PC-3 (cell line): Measurements from ENCODE around the gene OR6K6. TPM values are rescaled to one million over a fixed set of nuclear protein-coding genes. Genes with fewer than 3 reads are reported as not detected.

Experiments
- ATAC-seq: fragments of 200-7000 bp; cut with Tn5 transposase; 2 replicates; pipeline ENCODE4 v1.9.1; 2020; ENCODE audit warnings: mild to moderate bottlenecking, moderate library complexity
- BruUV-seq: library from RNA; stranded (reverse); fragments of 400-500 nt; replicated peaks from 2 replicates; lab custom pipeline; 2021; lab: Mats Ljungman, UMichigan
- CTCF ChIA-PET: fragments of 300-600 bp; sonication (Branson Sonifier 250); formaldehyde crosslinking; loops from one replicate; lab custom pipeline; 2022; ENCODE audit warnings: antibody characterized with exemption; lab: Charles Lee
- POLR2A ChIA-PET: fragments of 300-600 bp; sonication (Branson Sonifier 250); formaldehyde crosslinking; loops from one replicate; lab custom pipeline; 2022; ENCODE audit warnings: antibody characterized with exemption; ENCODE audit not compliant: unreplicated experiment; lab: Charles Lee
- DNase-seq: peaks from one replicate; pipeline ENCODE4 v3.0.0-alpha.2; 2015
- H2AFZ ChIP-seq: fragments of 300-600 bp; sonication (generic); 2 replicates; pipeline ENCODE4 v1.6.0; 2016; ENCODE audit warnings: antibody characterized with exemption, low read length
- H3F3A ChIP-seq: fragments of 300-600 bp; sonication (generic); one replicate; pipeline ENCODE4 v1.6.0; 2017; ENCODE audit warnings: antibody characterized with exemption, low read length, control low read depth, mild to moderate bottlenecking; ENCODE audit not compliant: unreplicated experiment
- H3K27ac ChIP-seq: fragments of 300-600 bp; sonication (generic); 2 replicates; pipeline ENCODE4 v1.5.1; 2016; ENCODE audit warnings: mild to moderate bottlenecking, low read length
- H3K27me3 ChIP-seq: fragments of 300-600 bp; sonication (generic); 2 replicates; pipeline ENCODE4 v1.6.1; 2016; ENCODE audit warnings: low read length, mixed read lengths
- H3K36me3 ChIP-seq: fragments of 300-600 bp; sonication (generic); 2 replicates; pipeline ENCODE4 v1.6.1; 2016; ENCODE audit warnings: low read depth, mixed run types, low read length, mixed read lengths
- H3K4me1 ChIP-seq: fragments of 300-600 bp; sonication (generic); 2 replicates; pipeline ENCODE4 v1.5.1; 2016; ENCODE audit warnings: low read length; ENCODE audit not compliant: insufficient read depth
- H3K4me2 ChIP-seq: fragments of 300-600 bp; sonication (generic); 2 replicates; pipeline ENCODE4 v1.6.0; 2016; ENCODE audit warnings: low read length
- H3K4me3 ChIP-seq: fragments of 300-600 bp; sonication (generic); 2 replicates; pipeline ENCODE4 v1.5.1; 2016; ENCODE audit warnings: mild to moderate bottlenecking, low read length, mixed read lengths
- H3K79me2 ChIP-seq: fragments of 300-600 bp; sonication (generic); 2 replicates; pipeline ENCODE4 v1.6.1; 2017; ENCODE audit warnings: low read length, mixed read lengths
- H3K9ac ChIP-seq: fragments of 300-600 bp; sonication (generic); 2 replicates; pipeline ENCODE4 v1.6.0; 2016; ENCODE audit warnings: mild to moderate bottlenecking, low read length
- H3K9me2 ChIP-seq: fragments of 300-600 bp; sonication (generic); replicated peaks from 2 replicates; pipeline ENCODE4 v1.6.1; 2016; ENCODE audit warnings: mixed run types, low read length, mixed read lengths
- H3K9me3 ChIP-seq: fragments of 300-600 bp; sonication (generic); 2 replicates; pipeline ENCODE4 v1.6.1; 2016; ENCODE audit warnings: low read length, mixed read lengths
- H4K20me1 ChIP-seq: fragments of 300-600 bp; sonication (generic); 2 replicates; pipeline ENCODE4 v1.6.1; 2016; ENCODE audit warnings: low read length, mixed read lengths
- CTCF ChIP-seq: fragments of 300-600 bp; sonication (generic); conservative IDR thresholded peaks from 2 replicates; pipeline ENCODE4 v1.5.1; 2017; ENCODE audit warnings: antibody characterized with exemption, low read depth, mild to moderate bottlenecking, low read length
- EZH2 ChIP-seq: fragments of 300-600 bp; sonication (generic); IDR thresholded peaks from one replicate; pipeline ENCODE4 v1.6.1; 2017; ENCODE audit warnings: antibody characterized with exemption, mild to moderate bottlenecking, low read length; ENCODE audit not compliant: unreplicated experiment
- EZH2phosphoT487 ChIP-seq: fragments of 300-600 bp; sonication (generic); IDR thresholded peaks from 2 replicates; pipeline ENCODE4 v1.6.1; 2018; ENCODE audit warnings: mild to moderate bottlenecking, antibody characterized with exemption, low read length, borderline replicate concordance
- intact Hi-C: fragments of 100-400 bp; cut with micrococcal nuclease; formaldehyde crosslinking; loops from 2 replicates; pipeline ENCODE4 v1.9.0; 2023
- total RNA-seq: library from RNA; depleted of rRNA; stranded (reverse); fragments of >200 nt; gene quantifications from 2 replicates; pipeline ENCODE4 v1.2.3, GENCODE V29; 2014

The OR6K6 gene
- total RNA-seq, 1 experiment from 2014 or later = not detected

- H4K20me1 ChIP-seq = no peaks in the 10 kb centered on the region
Observed at GRCh38 chr1:158732524-158732923, 22.0 kb upstream of the OR6K6 start.

GRCh38 chr1:158735848-158736247 is 18.7 kb upstream of the OR6K6 start:
- ChIA-PET POLR2A (no interaction called here), CTCF (no interaction called here)
- H3K4me1 ChIP-seq = no peaks in the 10 kb centered on the region
- peaks cover 19% of the 10 kb centered on the region for H3K27me3 ChIP-seq
- DNase-seq = no peak
- H3K79me2 ChIP-seq = no peaks in the 10 kb centered on the region
- intact Hi-C loops = no loop called here
- no peaks in the 10 kb centered on the region for H3K9me3 ChIP-seq
- no TSS peak for BruUV-seq
- H3K4me2 ChIP-seq = no peak overlapping the region
- H3K4me3 ChIP-seq = no peak overlapping the region
- no peak for ATAC-seq
- H3K36me3 ChIP-seq = no peaks in the 10 kb centered on the region
- no peaks in the 10 kb centered on the region for H3F3A ChIP-seq
- no peak overlapping the region for H3K9ac ChIP-seq
- H3K9me2 ChIP-seq = no peaks in the 10 kb centered on the region
- TF ChIP-seq CTCF (no peak), EZH2 (no peak), EZH2phosphoT487 (no peak)
- H3K27ac ChIP-seq = no peak overlapping the region
- H4K20me1 ChIP-seq = no peaks in the 10 kb centered on the region
- H2AFZ ChIP-seq = no peak overlapping the region

More at GRCh38 chr1:158732524-158732923, 22.0 kb upstream of the OR6K6 start:
- POLR2A ChIA-PET = no interaction called here
- ATAC-seq = no peak
- no peaks in the 10 kb centered on the region for H3F3A ChIP-seq
- no peak overlapping the region for H3K9ac ChIP-seq
- intact Hi-C loops = no loop called here
- H3K9me2 ChIP-seq = no peaks in the 10 kb centered on the region
- DNase-seq = no peak
- H3K79me2 ChIP-seq = no peaks in the 10 kb centered on the region
- no peaks in the 10 kb centered on the region for H3K4me1 ChIP-seq
- no peak overlapping the region for H2AFZ ChIP-seq
- no peak overlapping the region for H3K4me2 ChIP-seq
- no peak overlapping the region for H3K27ac ChIP-seq
- CTCF ChIA-PET = no interaction called here
- H3K27me3 ChIP-seq = peaks cover 2% of the 10 kb centered on the region; the same call in 1 of the 2 replicates
- H3K4me3 ChIP-seq = no peak overlapping the region
- H3K9me3 ChIP-seq = no peaks in the 10 kb centered on the region
- H3K36me3 ChIP-seq = no peaks in the 10 kb centered on the region
- no TSS peak for BruUV-seq
- TF ChIP-seq EZH2phosphoT487 (no peak), EZH2 (no peak), CTCF (no peak)

- H3K9me3 ChIP-seq = no peaks in the 10 kb centered on the region
- no peaks in the 10 kb centered on the region for H3K79me2 ChIP-seq
- H3K4me1 ChIP-seq = no peaks in the 10 kb centered on the region
- no peaks in the 10 kb centered on the region for H3K9me2 ChIP-seq
- BruUV-seq = no TSS peak
- POLR2A ChIA-PET = no interaction called here
- no peak overlapping the region for H2AFZ ChIP-seq
- no peak overlapping the region for H3K27ac ChIP-seq
- intact Hi-C loops = no loop called here
- CTCF ChIA-PET = no interaction called here
- no peaks in the 10 kb centered on the region for H4K20me1 ChIP-seq
- H3K4me3 ChIP-seq = no peak overlapping the region
- peaks cover 34% of the 10 kb centered on the region; the same call in 1 of the 2 replicates for H3K27me3 ChIP-seq
- no peak overlapping the region for H3K4me2 ChIP-seq
- DNase-seq (no peak), ATAC-seq (no peak)
- H3F3A ChIP-seq = no peaks in the 10 kb centered on the region
- H3K9ac ChIP-seq = no peak overlapping the region
- H3K36me3 ChIP-seq = no peaks in the 10 kb centered on the region
- no peak for TF ChIP-seq CTCF
- TF ChIP-seq EZH2phosphoT487 = no peak
- no peak for TF ChIP-seq EZH2
Observed at GRCh38 chr1:158752155-158752712, 2.3 kb upstream of the OR6K6 start.
